BLaER1 (cell line): ENCODE results near the gene ATP5MG.

Experiments used
- H3K27ac ChIP-seq: shearing (Covaris generic); formaldehyde crosslinking; 2 replicates; pipeline ENCODE4 v1.8.1; 2022
- H3K27me3 ChIP-seq: shearing (Covaris generic); formaldehyde crosslinking; 2 replicates; pipeline ENCODE4 v1.8.1; 2022
- H3K36me3 ChIP-seq: shearing (Covaris generic); formaldehyde crosslinking; 2 replicates; pipeline ENCODE4 v1.8.1; 2022
- H3K4me1 ChIP-seq: shearing (Covaris generic); formaldehyde crosslinking; 2 replicates; pipeline ENCODE4 v1.8.1; 2022
- H3K4me2 ChIP-seq: shearing (Covaris generic); formaldehyde crosslinking; 2 replicates; pipeline ENCODE4 v1.8.1; 2022
- H3K4me3 ChIP-seq: shearing (Covaris generic); formaldehyde crosslinking; 2 replicates; pipeline ENCODE4 v1.8.1; 2022
- H3K9ac ChIP-seq: shearing (Covaris generic); formaldehyde crosslinking; 2 replicates; pipeline ENCODE4 v1.8.1; 2022
- H3K9me3 ChIP-seq: shearing (Covaris generic); formaldehyde crosslinking; 2 replicates; pipeline ENCODE4 v1.8.1; 2022
- H4K20me1 ChIP-seq: shearing (Covaris generic); formaldehyde crosslinking; 2 replicates; pipeline ENCODE4 v1.8.1; 2022
- Cebpa-rat ChIP-seq: shearing (Covaris generic); IDR thresholded peaks from 2 replicates; pipeline ENCODE4 v1.8.1; 2022

The ATP5MG gene

DNA sequence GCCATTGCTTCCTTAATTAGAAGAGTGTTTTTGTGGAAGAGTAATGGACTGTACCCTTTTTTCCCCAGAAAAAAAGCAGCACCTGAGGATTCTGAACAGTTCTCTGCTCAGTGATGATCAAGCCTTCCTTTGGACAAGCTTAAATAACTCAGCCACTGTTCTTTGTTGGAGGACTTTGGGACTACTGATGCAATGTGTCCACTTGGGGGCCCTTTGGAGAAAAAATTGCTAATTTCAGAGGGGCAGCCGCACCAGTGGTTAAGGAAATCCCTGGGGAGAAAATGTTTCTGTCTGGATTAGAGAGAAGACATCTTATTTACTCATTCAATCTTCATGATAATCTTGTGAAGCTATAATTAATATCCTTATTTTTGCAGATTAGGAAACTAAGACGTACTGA, 29.6 kb downstream of the ATP5MG start:
- H3K4me2 ChIP-seq = no peak overlapping the region
- H3K4me1 ChIP-seq = peaks cover 46% of the 10 kb centered on the region
- no peaks in the 10 kb centered on the region for H4K20me1 ChIP-seq
- H3K27me3 ChIP-seq = no peaks in the 10 kb centered on the region
- no peak overlapping the region for H3K9ac ChIP-seq
- no peak overlapping the region for H3K4me3 ChIP-seq
- no peak for TF ChIP-seq Cebpa-rat
- H3K27ac ChIP-seq = no peak overlapping the region
- H3K9me3 ChIP-seq = no peaks in the 10 kb centered on the region
- no peaks in the 10 kb centered on the region for H3K36me3 ChIP-seq

DNA sequence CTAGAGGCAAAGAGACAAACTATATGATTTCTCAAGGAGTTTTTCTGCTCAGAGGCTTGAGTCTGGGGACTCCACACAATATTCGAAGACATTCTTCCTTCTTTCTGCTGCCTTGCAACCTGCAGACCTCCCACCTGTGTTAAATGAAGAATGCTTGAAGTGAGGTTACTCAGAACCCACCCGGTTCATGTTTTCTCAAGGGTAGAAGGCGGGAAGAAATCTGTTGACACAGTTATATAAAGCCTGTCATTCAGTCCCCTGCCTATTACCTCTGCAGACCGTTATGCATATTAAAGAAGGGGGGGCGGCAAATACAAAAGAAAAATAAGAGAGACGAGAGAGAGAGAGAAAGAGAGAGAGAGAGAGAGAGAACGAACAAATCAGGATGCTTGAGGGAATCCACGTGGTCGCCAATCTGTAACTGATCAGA, 32.7 kb downstream of the ATP5MG start:
- Histone ChIP-seq H3K4me3 (peak overlapping the region; percentile 100), H3K27me3 (no peaks in the 10 kb centered on the region), H4K20me1 (peaks cover 26% of the 10 kb centered on the region), H3K36me3 (no peaks in the 10 kb centered on the region), H3K4me1 (peaks cover 29% of the 10 kb centered on the region), H3K9ac (peak overlapping the region; percentile 82), H3K4me2 (peak overlapping the region; percentile 89), H3K9me3 (no peaks in the 10 kb centered on the region), H3K27ac (peak overlapping the region; percentile 92)
- TF ChIP-seq Cebpa-rat = no peak

- peak overlapping the region; percentile 82 for H3K9ac ChIP-seq
- H3K4me1 ChIP-seq = peaks cover 35% of the 10 kb centered on the region
- no peaks in the 10 kb centered on the region for H3K27me3 ChIP-seq
- H3K9me3 ChIP-seq = no peaks in the 10 kb centered on the region
- H4K20me1 ChIP-seq = peaks cover 32% of the 10 kb centered on the region
- H3K4me3 ChIP-seq = peak overlapping the region; percentile 100
- peak overlapping the region; percentile 92 for H3K27ac ChIP-seq
- H3K4me2 ChIP-seq = peak overlapping the region; percentile 89
- peaks cover under 1% of the 10 kb centered on the region; the same call in 1 of the 2 replicates for H3K36me3 ChIP-seq
- no peak for TF ChIP-seq Cebpa-rat
These were observed 33.3 kb downstream of the ATP5MG start for GRCh38 chr11:118434553-118435289.

- Histone ChIP-seq H3K4me3 (peak overlapping the region; percentile 100), H3K4me2 (peak overlapping the region; percentile 89), H3K9me3 (no peaks in the 10 kb centered on the region), H4K20me1 (peaks cover 38% of the 10 kb centered on the region), H3K36me3 (peaks cover 5% of the 10 kb centered on the region; the same call in 1 of the 2 replicates), H3K27ac (peak overlapping the region; percentile 92), H3K9ac (peak overlapping the region; percentile 82), H3K27me3 (no peaks in the 10 kb centered on the region), H3K4me1 (peaks cover 41% of the 10 kb centered on the region)
- no peak for TF ChIP-seq Cebpa-rat
These were observed 34.0 kb downstream of the ATP5MG start for GRCh38 chr11:118435290-118435892.

GRCh38 chr11:118435893-118436624, 34.7 kb downstream of the ATP5MG start, which contains the start of gene KMT2A:
TSS of gene KMT2A (plus strand) at chr11:118436492. CDS start at chr11:118436513, 21 bp downstream.
- H3K9me3 ChIP-seq = no peaks in the 10 kb centered on the region
- peak within 1 kb of the TSS; percentile 95 for H3K4me2 ChIP-seq
- peaks cover 45% of the 10 kb centered on the region for H3K4me1 ChIP-seq
- H4K20me1 ChIP-seq = peaks cover 45% of the 10 kb centered on the region
- H3K9ac ChIP-seq = peak within 1 kb of the TSS; percentile 95
- H3K4me3 ChIP-seq = peak within 1 kb of the TSS; percentile 100
- no peaks in the 10 kb centered on the region for H3K27me3 ChIP-seq
- no peak for TF ChIP-seq Cebpa-rat
- peaks cover 6% of the 10 kb centered on the region; the same call in 1 of the 2 replicates for H3K36me3 ChIP-seq
- H3K27ac ChIP-seq = peak within 1 kb of the TSS; percentile 94

DNA sequence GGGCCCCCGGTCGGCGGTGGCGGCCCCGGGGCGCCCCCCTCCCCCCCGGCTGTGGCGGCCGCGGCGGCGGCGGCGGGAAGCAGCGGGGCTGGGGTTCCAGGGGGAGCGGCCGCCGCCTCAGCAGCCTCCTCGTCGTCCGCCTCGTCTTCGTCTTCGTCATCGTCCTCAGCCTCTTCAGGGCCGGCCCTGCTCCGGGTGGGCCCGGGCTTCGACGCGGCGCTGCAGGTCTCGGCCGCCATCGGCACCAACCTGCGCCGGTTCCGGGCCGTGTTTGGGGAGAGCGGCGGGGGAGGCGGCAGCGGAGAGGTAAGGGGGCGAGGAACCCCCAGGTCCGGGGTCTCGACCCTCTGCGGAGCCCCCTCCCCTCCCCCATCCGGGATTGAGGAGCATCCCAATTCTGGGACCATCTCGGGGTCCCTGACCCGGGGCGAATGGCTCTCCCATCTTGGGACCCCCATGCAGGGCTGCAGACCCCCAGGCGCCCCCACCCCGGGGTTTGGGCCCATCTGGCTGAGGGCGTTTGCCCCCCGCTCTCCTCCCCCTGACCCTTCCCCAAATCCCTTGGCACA, 35.3 kb downstream of the ATP5MG start:
- peaks cover 12% of the 10 kb centered on the region for H3K36me3 ChIP-seq
- H3K27me3 ChIP-seq = no peaks in the 10 kb centered on the region
- H3K4me1 ChIP-seq = peaks cover 49% of the 10 kb centered on the region
- peak overlapping the region; percentile 95 for H3K4me2 ChIP-seq
- H4K20me1 ChIP-seq = peaks cover 52% of the 10 kb centered on the region
- H3K27ac ChIP-seq = peak overlapping the region; percentile 94
- H3K9ac ChIP-seq = peak overlapping the region; percentile 95
- no peaks in the 10 kb centered on the region for H3K9me3 ChIP-seq
- peak overlapping the region; percentile 100 for H3K4me3 ChIP-seq
- TF ChIP-seq Cebpa-rat = no peak

- TF ChIP-seq Cebpa-rat = no peak
- H3K27ac ChIP-seq = peak overlapping the region; percentile 94
These were observed 36.1 kb downstream of the ATP5MG start for GRCh38 chr11:118437208-118438125.

DNA sequence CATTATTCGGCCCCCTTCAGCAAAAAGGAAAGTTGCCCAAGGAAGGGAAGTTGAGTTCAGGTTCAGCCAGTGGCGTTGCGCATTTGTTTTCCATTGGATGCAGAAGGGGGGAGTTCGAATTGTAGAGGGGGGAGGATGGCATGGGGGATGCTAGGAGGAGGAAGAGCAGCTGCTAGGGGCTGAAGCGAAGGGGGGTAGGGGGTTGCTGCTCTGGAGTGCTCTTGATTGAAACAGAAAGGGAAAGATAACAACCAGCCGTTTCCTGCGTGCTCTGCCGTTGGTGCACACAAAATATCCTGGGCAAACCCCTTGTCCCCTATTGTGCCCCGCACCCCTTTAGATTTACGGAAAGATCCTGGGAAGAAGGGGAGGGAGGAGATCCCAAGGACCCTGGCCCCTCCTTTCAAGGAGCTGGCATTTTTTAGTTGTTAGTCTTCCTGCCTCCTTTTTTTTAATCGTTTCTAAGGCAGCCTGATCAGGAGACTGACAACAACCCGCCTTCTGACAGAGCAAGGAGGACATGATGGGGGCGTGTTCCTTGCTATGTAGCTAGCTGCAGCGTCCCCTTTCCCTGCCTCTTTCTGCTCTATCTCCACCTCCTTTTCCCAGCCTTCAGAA, 37.0 kb downstream of the ATP5MG start:
- Histone ChIP-seq H4K20me1 (peaks cover 69% of the 10 kb centered on the region), H3K4me3 (peak overlapping the region; percentile 100), H3K27ac (peak overlapping the region; percentile 64), H3K9ac (peak overlapping the region; percentile 95), H3K4me1 (peaks cover 51% of the 10 kb centered on the region), H3K9me3 (no peaks in the 10 kb centered on the region), H3K36me3 (peaks cover 25% of the 10 kb centered on the region), H3K27me3 (no peaks in the 10 kb centered on the region), H3K4me2 (peak overlapping the region; percentile 95)
- no peak for TF ChIP-seq Cebpa-rat

More at GRCh38 chr11:118437208-118438125, 36.1 kb downstream of the ATP5MG start:
- H3K4me1 ChIP-seq = peaks cover 54% of the 10 kb centered on the region
- no peaks in the 10 kb centered on the region for H3K27me3 ChIP-seq
- peaks cover 19% of the 10 kb centered on the region for H3K36me3 ChIP-seq
- H4K20me1 ChIP-seq = peaks cover 59% of the 10 kb centered on the region
- H3K4me3 ChIP-seq = peak overlapping the region; percentile 100
- H3K9me3 ChIP-seq = no peaks in the 10 kb centered on the region
- H3K9ac ChIP-seq = peak overlapping the region; percentile 95
- H3K4me2 ChIP-seq = peak overlapping the region; percentile 95
